K562 (cell line): ENCODE data around the gene RUNX3. TPM values are rescaled to one million over a fixed set of nuclear protein-coding genes. Genes with fewer than 3 reads are reported as not detected.

Source experiments
- ASH1L ChIP-seq: fragments of 450-650 bp; IDR thresholded peaks from 2 replicates; pipeline ENCODE4 v1.6.1; 2018; ENCODE audit warnings: borderline replicate concordance, mild to moderate bottlenecking, low read depth; ENCODE audit not compliant: partially characterized antibody
- CHD7 ChIP-seq: fragments of 200-600 bp; sonication (generic); IDR thresholded peaks from one replicate; pipeline ENCODE4 v1.6.1; 2012; ENCODE audit warnings: mild to moderate bottlenecking, low read depth, low read length, inconsistent platforms
- CREM ChIP-seq: IDR thresholded peaks from 2 replicates; pipeline ENCODE4 v1.6.1; 2014; ENCODE audit warnings: antibody characterized with exemption, low read depth
- FOXP4 ChIP-seq: sonication (generic); formaldehyde crosslinking; IDR thresholded peaks from 2 replicates; pipeline ENCODE4 v1.8.0; 2022; ENCODE audit warnings: mild to moderate bottlenecking, missing genetic modification reagents, borderline replicate concordance
- MAFF ChIP-seq: IDR thresholded peaks from 2 replicates; pipeline ENCODE4 v1.6.1; 2012; ENCODE audit warnings: low read length, improper control_type of control experiment
- MLX ChIP-seq, 2 experiments: fragments of 450-650 bp in 1 of 2; sonication (generic) in 1 of 2; formaldehyde crosslinking; conservative IDR thresholded peaks; 2 replicates each; pipeline versions ENCODE4 v1.4.0 to v1.8.1; 2020 to 2022; ENCODE audit warnings: mild to moderate bottlenecking in 1 of 2, missing genetic modification reagents in 1 of 2
- MYBL2 ChIP-seq, 2 experiments: fragments of 450-650 bp in 1 of 2; sonication (generic) in 1 of 2; formaldehyde crosslinking in 1 of 2; IDR thresholded peaks; 2 replicates each; pipeline versions ENCODE4 v1.6.1 to v1.8.1; 2017 to 2022; ENCODE audit warnings: borderline replicate concordance in 1 of 2, inconsistent platforms in 1 of 2, low read depth in 1 of 2, mild to moderate bottlenecking in 1 of 2, missing genetic modification reagents in 1 of 2, moderate library complexity in 1 of 2
- RFX1 ChIP-seq: fragments of 450-650 bp; IDR thresholded peaks from 2 replicates; pipeline ENCODE4 v1.6.1; 2016; ENCODE audit warnings: mild to moderate bottlenecking, moderate library complexity
- SAP30 ChIP-seq: fragments of 200-600 bp; sonication (generic); IDR thresholded peaks from 2 replicates; pipeline ENCODE4 v1.6.1; 2012; ENCODE audit warnings: borderline replicate concordance, low read depth, mild to moderate bottlenecking, moderate library complexity, low read length, control low read depth, inconsistent platforms; ENCODE audit not compliant: insufficient read depth, poor library complexity, severe bottlenecking
- WHSC1 ChIP-seq: IDR thresholded peaks from one replicate; pipeline ENCODE4 v1.6.1; 2012; ENCODE audit warnings: low read length, control low read depth, inconsistent platforms
- polyA plus RNA-seq, 8 experiments: library from polyadenylated mRNA; depleted of rRNA in 4 of 8; stranded (reverse) in 5 of 8; unstranded in 3 of 8; fragments of >200 nt; fragmentation: Nextera tagmentation in 2 of 8; fragmentation: Illumina TruSeq in 1 of 8; extraction: Ambion mirVana in 2 of 8; extraction: Trizol in 1 of 8; gene quantifications; 2 replicates each; pipeline versions ENCODE4 v1.2.1 to v1.2.3, GENCODE V29; 2011 to 2014; ENCODE audit warnings: inconsistent platforms in 1 of 8, missing spikeins in 1 of 8
- total RNA-seq, 7 experiments: library from RNA; depleted of rRNA in 6 of 7; stranded (reverse); fragments of >200 nt in 6 of 7; fragmentation: Illumina TruSeq in 2 of 7; extraction: Trizol in 2 of 7; gene quantifications; 2 replicates each; pipeline versions ENCODE4 v1.2.1 to v1.2.3, GENCODE V29; 2011 to 2021; ENCODE audit warnings: low replicate concordance in 1 of 7

RUNX3 gene
- total and polyA plus RNA-seq, 9 of the 15 experiments (the other 6 are each of a cell fraction or from before 2014, with no cell fraction given), result 0.01 to 0.64 (median 0.09) TPM

GRCh38 chr1:24932284-24932683 is 2.2 kb upstream of the RUNX3 start (continued):
- no peak for TF ChIP-seq RFX1
- no peak for TF ChIP-seq MAFF
- no peak for TF ChIP-seq MLX (CRISPR knock-in tag; conservative IDR thresholded peaks at IDR 0.05)
- no peak for TF ChIP-seq ASH1L
- no peak for TF ChIP-seq CREM
- TF ChIP-seq SAP30, result no peak
- TF ChIP-seq FOXP4 (CRISPR knock-in tag), result no peak
- TF ChIP-seq WHSC1, result no peak
- no peak for TF ChIP-seq MYBL2 (IDR thresholded peaks at IDR 0.05; ENCODE audit: low read depth)
- TF ChIP-seq MYBL2 (CRISPR knock-in tag; IDR thresholded peaks at IDR 0.05; ENCODE audit: borderline replicate concordance), result no peak
- no peak for TF ChIP-seq CHD7
